Effector CD8-positive, alpha-beta T cell (primary cell): Measurements from ENCODE around the gene CHN2.

ENCODE experiments used
- DNase-seq: peaks from one replicate; lab custom pipeline; 2025; lab: John Stamatoyannopoulos, UW

The CHN2 gene

DNA sequence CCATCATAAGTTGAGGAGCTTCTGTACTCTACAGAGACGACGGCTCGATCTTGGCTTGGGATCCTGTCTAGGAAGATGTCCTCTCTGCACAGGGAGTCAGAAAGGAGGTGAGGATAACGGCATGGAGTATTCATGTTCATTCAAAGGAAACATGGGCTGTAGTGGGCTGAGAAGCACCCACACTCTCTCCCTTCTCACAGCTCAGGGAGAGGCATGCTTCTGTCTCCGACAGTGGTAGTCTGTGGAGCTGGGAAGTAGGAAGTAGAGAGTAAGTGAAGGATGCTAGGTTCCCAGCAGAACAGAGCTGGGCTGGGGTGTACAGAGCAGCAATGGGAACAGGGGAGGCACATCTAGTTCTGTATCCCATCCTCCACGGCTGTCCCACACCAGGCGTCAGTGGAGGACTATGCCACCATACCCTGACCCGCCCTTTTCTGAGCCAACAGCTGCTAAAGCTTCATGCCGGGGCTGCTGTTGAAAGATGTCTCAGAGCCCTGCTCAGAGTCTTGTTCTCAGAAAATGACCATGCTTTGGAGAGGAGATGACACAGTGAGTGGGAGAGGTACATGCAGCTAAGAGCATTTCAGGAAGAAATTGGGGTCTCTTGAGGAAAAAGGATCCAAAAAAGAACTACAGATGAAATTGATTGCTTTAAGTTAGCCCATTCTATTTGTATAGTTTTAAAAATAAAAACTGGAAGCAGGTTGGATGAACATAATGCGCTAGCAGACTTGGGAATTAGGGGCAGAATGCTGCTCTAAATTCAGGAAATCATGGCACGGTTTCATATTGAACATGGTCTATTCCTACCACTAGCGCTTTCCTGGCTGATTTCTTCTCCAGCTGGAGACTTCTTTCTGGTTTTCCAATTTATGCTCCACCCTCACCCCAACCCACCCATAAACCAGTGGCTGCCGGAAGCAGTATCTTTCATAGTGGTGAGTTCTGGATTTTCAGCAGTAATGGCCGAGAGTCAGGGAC lies 138.6 kb downstream of the CHN2 start:
- no peak for DNase-seq

DNA sequence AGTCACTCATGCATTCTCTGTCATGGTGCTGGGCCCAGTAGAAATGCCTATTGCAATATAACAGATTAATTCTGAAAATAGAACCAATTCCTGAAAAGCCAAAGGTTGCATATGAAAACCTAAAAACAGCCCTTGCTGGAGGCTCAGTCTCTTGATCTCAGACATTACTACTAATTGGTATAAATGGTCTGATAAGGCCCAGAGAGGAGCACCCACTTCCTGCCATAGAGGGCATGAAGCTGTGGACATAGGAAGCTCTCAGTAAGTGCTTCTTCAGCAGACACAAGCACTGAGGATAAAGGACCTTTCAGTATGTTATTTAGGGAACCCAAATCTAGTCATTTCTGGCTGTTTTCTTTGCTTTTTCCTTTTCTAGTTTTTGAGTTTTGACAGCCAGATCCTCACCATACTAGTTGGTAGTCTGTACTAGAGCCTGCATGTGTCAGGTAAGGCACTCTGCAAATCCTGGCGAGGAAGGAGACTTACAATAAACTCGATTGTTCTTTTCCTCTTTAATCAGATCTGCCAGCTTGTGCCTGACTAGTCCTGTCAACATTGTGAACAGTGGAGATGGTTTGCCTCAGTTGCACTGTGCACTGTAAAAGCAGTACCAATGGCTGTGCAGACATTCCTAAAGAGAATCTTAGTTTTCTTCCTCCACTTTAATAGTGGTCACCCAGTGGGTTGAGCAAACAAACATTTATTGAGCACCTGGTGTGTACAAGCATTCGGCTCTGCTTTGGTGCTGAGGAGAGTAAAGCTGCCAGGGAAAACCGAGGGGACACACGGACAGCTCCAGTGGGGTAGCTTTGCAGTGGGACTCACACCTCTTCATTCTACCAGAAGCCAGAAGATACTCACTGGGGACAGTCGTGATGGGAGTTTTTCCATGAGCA lies 140.9 kb downstream of the CHN2 start:
- DNase-seq, result no peak

DNA sequence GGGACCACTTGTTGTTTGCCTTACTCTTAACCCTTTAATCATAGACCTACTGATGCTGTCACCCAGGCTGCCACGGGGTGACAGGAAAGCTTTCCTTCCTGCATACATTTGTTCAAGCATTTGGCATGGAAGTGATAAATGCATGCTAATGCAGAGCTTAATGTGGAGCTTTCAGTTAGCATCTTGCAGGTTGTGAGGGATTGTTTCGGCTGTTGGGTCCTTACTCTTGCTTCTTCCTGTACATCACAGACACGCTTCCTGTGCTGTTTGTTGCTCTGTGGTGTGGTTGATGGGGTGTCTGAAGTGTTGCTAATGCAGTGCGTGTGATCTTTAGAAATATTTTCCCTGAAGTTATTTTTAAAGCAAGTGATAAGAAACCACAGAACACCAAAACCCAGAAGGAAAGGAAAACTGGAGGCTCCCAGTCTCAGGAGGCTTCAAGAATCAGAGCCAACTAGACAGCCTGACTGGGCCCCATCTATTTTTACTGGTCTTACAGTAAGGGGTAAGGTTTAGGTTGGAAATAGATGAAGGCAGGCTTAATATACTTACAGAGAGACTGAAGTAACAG lies 143.1 kb downstream of the CHN2 start:
- DNase-seq, result no peak

DNA sequence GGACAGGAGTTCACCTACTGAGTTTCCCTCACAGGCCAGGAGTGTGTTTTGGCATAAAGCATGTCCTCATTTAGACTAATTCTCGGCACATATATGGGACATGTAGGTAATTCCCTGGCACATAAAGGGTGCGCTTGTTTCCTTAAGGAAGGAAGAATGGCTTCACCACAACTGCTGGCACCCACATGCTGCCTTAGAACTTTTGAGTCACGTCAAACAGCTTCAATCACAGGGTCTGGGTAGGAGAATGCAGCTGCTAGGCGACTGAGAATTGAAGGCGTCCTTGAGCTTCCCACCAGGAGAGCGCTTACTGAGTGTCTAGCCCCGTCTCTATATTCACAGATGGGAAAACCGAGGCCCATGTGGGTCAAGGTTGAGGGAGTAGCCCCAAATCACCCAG lies 146.1 kb downstream of the CHN2 start:
- DNase-seq, result no peak

DNA sequence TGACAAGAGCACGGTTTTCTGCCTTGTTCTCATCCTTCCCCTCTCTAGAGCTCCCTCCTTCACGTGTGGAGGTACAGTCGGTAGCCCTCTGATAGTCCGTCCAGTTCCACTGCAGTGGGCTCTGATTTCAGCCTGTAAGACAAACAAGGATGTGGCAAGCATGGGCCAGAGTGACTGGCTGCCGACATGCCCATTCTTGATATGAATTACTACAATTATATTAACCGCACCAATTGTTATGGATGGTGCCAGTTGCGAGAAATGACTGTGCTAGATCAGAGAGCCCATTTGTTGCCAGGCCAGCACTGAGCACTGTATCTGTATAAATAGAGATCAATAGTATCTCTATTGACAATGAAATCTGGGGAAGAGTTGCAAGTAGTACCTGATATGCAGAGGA lies 146.6 kb downstream of the CHN2 start:
- no peak for DNase-seq

DNA sequence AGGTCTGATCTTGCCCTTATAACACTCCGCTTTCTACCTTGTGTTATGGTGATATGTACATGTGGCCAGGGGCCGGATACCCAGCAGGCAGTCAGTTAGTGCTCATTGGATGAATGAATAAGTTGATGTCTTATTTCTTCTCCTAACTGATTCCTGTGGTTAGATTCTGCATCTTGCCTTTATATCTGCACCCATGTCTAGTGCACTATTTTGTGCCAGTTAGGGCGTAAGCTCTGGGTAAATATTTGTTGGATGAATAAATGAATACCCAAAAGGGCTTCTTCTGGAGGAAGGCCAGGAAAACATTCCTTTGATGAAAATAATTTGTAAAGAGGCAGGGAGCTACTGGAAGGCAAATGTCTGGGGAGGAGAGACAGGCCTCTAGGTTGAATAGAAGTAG lies 148.2 kb downstream of the CHN2 start:
- DNase-seq, result no peak

DNA sequence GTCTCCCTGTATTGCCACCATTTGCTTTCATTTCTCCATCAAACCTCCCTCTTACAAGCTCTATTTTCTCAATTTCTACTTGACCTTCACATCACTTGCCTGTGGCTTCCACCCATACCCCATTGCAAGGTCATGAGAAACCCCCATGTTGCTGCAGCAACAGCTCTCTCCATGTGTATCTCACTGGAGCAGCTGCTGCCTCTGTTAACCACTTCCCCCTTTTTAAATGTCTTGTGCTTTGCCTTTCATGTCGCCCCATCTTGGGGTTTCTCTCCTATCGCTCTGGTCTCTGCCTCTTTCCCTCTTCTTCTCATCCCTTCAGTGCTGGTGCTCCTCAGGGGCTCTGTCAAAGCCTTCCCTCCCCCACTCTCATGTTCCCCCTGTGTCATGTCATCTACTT lies 148.8 kb downstream of the CHN2 start:
- DNase-seq, result no peak

DNA sequence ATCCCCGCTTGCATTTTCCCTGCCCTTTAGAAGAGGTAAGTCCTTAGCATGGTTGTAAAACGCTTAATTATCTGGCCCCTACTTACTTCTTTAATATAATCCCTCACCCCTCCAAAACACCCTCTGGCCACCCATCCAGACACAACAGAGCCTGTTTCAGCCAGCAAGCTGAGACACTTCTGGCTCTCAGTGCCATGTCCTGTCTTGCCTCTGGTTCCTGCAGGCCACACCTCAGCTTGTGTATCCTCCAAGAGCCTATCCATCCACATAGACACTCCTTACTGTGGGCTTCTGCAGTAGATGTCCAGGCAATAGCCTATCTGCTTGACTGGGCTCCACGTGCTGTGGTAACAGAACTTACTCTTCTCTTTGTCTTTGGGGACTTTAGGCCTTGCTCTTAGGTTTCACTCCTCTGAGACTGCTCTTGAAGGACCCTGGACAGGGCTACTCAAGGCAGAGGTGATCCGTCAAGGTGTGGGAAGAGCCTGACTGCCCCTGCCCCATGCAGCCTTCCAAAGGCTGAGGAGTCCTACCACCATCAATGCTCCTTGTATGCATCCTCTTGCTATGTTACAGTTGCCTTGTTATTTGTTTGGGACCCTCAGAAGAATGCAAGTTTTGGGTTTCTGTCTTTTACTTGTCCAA lies 149.9 kb downstream of the CHN2 start:
- no peak for DNase-seq

DNA sequence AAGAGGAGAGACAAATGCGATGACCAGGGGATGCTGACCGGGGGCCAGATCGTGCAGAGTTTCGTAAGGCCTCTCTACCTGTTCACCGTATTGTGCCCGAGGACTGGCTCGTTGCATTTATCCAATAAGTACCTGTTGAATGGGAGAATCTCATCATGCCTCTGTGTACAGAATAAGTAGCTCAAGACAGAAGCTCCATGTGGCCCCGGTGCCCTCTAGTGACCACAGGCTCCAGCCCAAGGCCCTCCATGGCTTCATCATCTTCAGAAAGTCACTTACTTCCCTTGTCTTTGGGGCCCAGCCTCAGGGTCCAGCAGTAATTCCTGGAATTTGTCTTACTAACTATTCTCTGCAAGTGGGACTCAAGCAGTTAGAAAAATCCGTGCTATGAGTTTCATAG lies 151.0 kb downstream of the CHN2 start:
- no peak for DNase-seq

DNA sequence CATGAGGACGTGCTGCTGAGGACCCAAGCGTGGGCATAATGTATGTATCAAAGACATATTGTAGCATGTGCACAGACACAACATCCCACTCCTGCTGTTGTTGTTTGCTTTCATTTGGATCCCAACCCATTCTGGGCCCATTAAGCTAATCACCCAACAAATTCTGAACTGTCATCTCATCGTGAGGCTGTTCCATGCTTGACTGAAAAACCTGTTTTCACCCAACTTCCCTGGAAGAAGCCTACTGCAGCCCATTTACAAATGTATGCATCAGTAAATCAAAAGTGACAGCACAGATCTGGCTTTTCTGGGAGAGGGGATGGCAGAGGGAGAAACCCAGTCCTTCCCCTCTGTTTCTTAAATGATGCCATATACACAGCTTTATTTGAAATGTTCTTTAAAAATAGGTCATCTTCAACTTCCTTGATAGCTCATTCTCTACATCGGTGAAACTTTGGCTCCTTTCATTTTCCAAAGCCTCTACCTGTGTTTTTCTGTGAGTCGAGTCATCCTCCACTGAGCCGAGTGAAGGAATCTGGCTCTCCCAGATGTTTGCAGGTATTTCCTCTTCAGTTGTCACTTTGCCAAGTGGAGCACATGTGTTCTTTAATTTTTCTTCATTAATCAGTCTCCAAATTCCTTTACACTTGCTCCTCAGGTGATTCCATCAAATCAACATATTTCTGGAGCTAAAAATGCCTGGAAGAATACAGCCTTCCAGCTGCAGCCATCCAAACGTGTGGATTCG lies 151.8 kb downstream of the CHN2 start:
- no peak for DNase-seq

DNA sequence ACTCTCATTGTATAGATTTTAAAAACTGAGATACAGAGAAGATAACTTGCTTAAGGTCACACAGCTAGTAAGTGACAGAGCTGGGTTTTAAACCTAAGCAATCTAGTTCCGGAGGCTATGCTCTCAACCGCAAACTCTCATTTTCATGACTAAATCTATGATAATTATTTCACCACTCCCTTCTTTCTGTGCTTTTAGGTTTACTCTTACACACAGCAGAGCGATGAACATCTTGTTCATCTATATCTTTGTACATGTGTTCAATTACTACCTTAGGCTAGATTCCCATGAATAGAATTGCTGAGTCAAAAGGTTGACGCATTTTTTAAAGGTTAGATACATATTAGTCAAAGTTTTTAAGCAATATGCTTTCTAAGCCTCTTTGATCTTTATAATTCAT lies 154.8 kb downstream of the CHN2 start:
- DNase-seq, result no peak

DNA sequence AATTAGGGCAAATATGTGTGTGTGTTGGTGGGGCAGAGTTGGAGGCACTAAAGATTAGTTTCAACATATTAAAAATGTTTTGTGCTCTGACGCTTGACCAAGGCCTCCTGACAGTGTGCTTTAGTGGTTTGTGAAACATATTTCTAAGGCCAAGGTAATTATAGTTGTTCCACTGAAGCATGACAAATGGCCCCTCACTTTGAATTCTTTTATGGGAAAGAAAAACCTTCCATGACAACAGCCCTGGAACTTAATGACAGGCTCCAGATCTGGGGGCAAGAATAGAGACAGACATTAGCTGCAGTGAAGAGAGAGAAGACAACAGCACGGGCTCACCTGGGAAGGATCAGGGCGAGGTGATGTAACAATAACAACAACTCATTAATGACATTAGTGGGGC lies 155.8 kb downstream of the CHN2 start:
- no peak for DNase-seq

DNA sequence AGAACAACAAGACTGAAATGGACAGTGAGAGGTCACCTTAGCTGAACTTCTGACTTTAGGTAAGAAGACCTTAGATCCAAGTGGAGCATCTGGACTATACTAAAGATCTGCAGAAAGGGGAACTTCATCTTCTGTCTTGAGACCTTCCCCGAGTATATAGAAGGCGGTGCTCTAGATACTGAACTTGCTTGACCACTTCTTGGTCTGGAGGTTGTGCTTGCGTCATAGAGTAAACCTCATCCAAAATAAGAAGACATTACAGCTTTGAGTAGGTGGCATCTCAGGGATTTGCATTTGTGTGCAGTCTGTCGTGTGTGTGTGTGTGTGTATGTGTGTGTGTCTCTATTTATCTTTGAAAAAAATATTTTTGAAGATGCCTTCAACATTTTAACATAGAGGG lies 157.5 kb downstream of the CHN2 start:
- no peak for DNase-seq

DNA sequence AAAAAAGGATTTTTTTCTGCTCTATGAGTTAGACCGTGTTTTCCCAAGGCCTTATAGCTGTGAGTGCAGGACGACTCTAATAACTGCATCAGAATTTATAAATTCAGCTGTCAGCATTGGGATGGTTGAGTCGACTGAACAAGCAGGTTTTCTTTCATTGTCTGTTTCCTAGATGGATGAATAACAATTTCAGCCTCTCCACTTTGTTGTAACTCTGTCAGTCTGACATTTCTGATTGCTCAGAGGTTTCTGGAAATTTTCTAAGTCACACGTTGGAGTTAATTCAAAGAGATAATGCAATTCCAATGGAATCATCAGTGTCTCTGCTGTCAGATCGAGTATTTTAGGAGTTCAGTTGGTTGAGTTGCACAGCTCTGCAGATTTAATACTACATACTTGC lies 159.2 kb downstream of the CHN2 start:
- no peak for DNase-seq

DNA sequence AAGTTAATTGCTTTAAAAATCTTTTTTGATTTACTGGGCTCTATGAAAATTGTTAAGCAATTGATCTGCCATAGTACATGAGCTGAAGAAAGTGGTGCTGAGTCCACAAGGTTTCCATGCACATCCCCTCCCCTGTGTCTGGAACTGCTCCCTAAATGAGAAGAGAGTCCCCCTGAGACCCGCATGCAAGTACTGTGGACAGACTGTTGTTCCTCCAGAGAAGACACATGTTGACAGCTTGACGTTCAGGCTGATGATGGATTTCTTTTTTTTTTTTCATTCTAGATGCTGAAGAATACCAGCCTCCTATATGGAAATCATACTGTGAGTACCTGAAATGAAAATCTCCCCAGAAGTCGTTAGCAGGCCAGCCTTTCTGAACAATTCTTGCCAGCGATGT lies 159.8 kb downstream of the CHN2 start:
- DNase-seq, result no peak

DNA sequence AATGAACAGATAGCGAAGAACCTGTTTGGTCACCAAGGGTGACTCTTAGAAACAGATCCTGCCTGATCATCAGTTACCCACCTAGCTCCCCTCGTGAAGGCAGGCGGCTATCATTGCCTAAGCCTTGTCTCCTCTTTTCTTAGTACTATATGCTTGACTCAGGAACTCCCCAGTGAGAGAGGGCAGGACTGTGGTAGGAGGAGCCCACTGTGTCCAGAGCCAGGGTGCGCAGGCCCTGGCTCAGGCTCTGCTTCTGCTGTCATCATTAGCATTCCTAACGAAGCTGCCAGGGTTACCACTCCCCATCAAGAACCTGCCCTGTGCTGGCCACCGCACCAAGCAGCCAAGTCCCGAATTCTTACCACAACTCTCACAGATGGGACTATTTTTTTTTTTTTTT lies 160.8 kb downstream of the CHN2 start:
- DNase-seq, result no peak

DNA sequence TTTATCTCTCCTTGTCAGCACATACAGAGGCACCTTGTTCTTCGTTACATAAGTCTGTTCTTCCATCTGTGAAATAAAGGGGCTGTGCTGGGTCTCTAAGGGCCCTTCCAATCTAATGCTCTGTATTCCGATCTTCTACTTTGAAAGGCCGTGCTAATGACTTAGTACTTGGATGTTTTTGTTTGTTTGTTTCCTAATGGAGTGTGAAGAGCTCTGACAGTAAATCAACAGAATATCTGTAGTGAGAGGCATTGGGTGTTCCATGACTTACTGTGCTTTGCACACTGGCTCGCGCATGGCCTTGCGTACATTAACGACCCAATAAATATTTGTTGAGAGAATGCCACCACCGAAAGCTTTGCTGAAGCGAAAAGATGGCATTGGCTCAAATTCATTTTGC lies 162.1 kb downstream of the CHN2 start:
- DNase-seq, result no peak

DNA sequence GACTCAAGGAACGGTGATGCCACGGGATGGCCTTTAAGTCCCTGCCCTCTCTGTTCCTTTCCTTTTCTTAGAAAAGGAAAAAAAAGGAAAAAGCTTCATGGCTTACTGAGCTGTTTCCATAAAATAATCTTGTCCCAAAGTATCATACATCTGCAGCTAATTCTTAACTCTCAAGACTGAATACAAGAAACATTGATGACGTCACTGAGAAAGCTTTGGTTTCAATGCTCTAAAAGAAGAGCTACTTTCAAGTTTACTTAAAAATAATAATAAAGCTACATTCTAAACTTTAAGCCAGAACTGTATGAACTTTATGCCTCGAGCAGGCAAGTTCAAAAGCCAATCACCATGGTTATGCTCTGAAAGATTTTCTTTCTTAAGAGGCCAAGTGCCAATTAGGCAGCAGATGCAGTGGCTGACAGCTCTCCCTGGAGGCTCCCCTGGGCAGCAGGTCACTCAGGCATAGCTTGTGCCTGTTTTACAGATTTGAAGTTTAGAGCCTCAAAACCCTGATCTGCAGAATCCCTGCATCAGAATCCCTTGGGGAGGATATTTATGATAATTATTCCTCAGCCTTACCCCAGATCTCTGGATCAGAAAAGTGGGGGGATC lies 165.0 kb downstream of the CHN2 start:
- no peak for DNase-seq

DNA sequence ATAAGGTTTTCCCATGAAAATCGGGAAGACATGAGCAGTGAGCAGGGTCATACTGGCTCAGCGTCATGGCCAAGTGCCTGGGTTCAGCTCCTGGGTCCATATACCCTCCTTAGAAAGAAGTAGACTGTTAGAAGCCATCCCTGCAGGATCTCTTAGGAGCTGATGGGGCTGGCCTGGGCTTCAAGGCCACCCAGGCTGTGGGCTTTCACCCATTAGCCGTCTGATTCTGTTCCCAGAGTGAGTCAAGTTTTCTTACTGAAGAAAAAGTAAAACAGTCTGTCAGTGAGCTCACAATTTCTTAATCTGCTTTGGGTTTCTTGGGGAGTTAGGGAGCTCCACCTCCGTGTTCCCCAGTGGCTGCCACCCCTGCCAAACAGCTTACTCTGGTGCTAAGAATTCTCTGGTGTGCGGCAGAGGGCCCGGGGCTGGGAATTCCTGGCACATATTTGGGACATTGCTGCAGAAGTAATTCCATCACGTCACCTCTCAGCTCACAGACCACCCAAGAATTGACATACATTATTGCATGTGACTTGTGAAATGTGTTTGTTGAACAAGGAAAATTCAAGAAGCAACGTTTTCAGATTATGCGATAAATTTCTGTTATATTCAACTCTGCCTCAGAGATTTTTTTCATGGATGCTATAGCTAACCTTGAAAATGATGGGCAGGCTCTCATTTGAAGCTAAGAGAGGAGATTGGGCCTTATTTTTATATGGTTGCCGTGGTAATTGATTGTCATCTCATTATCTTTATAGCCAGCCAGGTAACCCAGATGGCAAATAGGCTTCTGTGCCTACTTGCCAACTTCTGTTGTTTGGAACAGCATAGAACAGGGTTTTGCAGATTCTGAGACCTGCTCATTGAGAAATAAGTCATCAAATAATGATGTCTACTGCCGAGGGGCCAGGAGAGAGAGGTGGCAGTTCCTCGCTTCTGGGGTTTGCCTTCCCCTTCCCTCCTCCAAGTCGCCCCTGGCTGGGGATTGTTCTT lies 166.4 kb downstream of the CHN2 start:
- DNase-seq, result no peak

DNA sequence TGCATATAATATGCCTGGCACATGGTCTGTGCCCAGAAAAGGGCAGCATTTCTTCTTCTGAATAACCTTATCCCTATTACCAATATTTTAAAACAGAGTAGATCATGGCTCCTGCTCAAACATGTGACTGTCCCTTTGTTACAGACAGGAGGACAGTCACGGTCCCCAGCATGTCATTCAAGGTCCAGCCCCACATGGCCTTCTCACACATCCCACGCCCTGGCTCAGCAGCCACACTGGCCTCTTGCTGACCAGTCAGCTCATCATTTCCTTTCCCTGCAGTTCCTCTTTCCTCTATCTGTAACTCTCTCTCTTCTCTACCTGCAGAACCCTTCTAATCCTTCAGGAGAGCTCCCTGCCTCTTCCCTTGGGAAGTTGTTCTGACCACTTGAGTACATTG lies 167.8 kb downstream of the CHN2 start:
- no peak for DNase-seq
